Measurements from ENCODE around the gene LRRC56.

Gene LRRC56, protein sequence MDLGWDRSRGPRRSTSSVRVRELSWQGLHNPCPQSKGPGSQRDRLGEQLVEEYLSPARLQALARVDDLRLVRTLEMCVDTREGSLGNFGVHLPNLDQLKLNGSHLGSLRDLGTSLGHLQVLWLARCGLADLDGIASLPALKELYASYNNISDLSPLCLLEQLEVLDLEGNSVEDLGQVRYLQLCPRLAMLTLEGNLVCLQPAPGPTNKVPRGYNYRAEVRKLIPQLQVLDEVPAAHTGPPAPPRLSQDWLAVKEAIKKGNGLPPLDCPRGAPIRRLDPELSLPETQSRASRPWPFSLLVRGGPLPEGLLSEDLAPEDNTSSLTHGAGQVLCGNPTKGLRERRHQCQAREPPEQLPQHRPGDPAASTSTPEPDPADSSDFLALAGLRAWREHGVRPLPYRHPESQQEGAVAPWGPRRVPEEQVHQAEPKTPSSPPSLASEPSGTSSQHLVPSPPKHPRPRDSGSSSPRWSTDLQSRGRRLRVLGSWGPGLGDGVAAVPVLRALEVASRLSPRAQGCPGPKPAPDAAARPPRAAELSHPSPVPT

DNA sequence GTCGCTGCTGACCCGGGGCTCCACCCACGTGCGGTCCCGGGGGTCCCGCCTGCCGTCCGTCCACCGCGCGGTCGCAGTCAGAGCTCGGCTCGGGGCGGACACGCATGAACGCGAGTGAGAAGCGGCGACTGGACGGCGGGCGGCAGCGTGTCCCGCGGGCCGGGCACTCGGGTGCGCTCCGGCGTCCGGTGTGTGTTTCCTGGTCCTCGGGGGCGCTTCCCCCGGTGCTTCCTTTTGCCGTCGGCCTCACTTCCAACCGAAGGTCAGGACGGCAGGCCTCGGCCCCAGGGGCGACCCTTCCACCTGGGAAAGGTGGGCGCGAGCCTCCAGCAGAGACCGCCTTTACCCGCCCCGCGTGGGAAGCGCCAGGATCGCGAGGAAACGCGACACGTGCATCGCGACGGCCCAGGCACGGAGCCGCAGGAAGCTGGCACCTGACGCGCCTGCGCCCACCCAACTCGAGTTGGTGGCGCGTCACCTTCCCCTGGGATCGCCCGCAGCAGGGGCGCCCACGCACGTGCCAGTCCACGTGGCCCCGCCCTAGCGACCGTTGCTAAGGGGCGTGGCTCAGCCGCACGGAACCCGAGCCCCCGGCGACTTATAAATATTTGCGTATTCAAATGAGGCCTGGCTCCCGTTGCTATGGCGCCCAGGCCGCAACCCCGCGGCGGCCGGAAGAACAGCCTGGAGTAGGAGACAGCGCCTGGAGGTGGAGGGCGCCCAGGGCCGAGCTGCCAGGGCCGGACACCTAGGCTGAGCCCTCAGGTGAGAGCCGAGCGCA is at the start of gene LRRC56:
Gene LRRC56 (plus strand): TSS at position 687 of the 781 bp plus-strand sequence. CDS start 3,158 bp downstream, outside the sequence.
- DNase-seq = peak; percentile 94

DNA sequence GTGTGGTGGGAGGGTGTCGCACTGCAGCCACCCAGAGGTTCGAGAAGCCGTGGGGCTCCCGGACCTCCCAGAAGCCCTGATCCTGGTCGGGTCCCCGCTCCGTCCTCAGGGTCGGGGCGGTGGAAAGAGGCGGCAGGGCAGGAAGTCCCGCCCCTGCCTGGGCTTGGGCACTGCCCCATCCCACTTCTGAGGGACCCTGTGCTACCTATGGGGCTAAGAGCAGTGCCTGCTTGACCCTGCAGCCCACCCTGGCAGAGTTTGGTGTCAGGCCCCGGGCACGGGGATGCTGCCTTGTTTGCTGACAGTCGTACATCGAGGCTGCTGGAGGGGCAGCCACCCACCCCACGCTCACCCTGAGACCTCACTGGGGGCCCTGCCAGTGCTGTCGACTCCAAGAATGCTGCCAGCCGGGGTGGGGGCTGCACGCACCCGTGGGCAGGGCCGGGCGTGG is 49.7 kb upstream of the LRRC56 start:
- DNase-seq = no peak

DNA sequence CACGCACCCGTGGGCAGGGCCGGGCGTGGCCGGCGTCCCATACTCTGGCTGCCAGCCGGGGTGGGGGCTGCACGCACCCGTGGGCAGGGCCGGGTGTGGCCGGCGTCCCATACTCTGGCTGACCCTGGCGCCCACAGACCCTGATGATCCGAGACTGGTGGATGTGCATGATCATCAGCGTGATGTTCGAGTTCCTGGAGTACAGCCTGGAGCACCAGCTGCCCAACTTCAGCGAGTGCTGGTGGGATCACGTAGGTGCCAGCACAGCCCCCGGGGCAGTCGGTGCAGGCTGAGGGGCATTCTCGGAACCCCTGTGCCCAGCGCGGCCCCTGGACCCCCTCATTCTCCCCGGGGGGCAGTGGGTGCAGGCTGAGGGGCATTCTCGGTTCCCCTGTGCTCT is 49.3 kb upstream of the LRRC56 start:
- no peak for DNase-seq

DNA sequence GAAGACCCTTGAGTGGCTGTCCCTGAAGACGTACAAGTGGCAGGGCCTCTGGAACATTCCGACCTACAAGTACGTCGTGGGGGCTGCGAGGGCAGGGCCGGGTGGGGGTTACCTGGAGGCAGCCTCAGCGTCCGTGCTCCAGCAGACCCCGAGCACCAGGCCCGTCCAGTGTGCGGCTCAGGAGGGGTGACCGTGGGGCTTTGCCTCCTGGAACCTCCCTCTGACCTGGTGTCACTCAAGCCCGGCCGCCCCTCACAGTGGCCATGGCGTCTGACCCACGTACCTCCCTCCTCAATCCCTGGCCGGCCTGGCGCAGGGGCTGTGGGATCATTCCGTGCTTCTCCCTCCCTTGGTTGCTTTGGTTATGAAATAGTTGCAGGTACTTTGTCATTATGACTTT is 48.7 kb upstream of the LRRC56 start:
- DNase-seq = no peak

DNA sequence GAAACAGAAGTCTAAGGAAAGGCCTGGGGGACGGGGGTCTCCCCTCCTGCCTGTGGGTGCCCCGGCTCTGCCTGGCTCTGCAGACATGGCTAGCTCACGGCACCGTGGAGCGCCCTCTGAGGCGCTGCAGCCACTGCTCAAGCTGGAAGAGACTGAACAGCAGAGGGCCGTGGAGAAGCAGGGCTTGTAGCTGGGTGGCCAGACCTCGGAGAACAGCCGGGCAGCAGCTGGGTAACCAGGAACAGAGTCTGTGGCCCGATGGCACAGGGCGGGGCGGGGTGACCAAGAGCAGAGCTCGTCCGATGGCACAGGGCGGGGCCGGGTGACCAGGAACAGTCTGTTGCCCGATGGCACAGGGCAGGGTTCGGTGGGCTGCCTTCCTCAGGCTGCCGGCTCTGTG is 48.3 kb upstream of the LRRC56 start:
- no peak for DNase-seq

DNA sequence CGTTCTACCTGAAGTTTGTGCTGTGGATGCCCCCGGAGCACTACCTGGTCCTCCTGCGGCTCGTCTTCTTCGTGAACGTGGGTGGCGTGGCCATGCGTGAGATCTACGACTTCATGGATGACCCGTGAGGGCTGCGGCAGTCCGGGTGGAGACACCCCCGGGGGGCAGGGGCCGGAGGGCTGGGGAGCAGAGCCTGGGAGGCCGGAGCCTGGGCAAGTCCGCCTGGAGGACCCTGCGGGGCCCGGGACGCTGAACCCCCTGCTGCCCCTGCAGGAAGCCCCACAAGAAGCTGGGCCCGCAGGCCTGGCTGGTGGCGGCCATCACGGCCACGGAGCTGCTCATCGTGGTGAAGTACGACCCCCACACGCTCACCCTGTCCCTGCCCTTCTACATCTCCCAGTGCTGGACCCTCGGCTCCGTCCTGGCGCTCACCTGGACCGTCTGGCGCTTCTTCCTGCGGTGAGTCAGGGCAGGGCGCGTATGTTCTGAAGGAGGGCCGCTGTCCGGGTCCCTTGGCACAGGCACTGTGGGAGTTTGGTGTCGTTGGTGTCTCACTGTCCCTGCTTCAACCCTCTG is 47.6 kb upstream of the LRRC56 start:
- DNase-seq = no peak

DNA sequence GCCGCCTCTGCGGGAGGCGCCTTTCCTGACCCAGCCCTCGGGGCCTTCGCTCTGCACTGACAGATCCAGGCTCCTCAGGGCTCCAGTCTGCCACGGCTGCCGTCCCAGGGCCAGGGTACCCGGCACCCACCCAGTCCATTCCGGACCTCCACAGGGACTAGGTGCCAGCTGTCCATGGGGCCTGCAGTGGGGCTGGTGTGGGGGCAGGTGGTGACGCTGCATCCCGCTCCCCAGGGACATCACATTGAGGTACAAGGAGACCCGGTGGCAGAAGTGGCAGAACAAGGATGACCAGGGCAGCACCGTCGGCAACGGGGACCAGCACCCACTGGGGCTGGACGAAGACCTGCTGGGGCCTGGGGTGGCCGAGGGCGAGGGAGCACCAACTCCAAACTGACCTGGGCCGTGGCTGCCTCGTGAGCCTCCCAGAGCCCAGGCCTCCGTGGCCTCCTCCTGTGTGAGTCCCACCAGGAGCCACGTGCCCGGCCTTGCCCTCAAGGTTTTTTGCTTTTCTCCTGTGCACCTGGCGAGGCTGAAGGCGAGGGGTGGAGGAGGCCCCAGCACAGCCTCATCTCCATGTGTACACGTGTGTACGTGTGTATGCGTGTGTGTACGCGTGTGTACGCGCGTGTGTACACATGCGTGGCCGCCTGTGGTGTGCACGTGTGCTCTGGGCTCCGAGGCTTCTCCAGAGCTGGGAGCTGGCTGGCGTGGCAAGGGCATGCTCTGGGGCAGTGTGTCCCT is 47.0 kb upstream of the LRRC56 start:
- DNase-seq = no peak

DNA sequence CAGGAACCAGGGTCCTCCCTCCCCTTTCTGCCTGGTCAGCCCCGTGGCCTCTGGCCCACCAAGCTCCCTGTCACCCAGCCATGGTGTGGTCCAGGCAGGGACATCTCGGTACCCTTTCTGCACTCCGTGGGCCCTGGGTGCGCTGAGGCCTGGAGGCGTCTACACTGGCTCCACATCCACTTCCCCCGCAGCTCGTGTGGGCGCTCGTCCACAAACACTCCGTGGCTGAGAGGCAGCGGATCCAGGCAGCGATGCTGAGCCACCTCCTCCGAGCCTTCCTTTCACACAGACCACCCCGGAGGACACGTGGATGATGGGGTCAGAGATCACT is 46.4 kb upstream of the LRRC56 start:
- DNase-seq = no peak

DNA sequence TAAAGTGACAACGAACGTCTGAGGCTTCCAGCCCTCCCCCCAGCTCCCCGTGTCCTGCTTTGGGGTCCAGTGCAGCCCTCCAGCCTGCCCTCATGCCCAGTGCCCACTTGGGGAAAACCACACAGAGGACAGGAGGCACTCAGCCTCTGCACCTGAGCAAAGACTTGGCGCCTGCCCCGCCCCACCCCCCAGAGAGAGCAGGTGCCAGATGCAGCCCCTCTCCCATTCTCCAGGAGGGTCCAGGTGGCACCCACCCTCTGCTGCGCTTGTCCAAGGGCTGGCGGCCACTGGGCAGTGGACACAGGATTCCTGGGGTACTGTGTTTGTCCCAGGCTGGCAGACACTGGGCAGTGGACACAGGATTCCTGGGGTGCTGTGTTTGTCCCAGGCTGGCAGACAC is 46.0 kb upstream of the LRRC56 start:
- no peak for DNase-seq

DNA sequence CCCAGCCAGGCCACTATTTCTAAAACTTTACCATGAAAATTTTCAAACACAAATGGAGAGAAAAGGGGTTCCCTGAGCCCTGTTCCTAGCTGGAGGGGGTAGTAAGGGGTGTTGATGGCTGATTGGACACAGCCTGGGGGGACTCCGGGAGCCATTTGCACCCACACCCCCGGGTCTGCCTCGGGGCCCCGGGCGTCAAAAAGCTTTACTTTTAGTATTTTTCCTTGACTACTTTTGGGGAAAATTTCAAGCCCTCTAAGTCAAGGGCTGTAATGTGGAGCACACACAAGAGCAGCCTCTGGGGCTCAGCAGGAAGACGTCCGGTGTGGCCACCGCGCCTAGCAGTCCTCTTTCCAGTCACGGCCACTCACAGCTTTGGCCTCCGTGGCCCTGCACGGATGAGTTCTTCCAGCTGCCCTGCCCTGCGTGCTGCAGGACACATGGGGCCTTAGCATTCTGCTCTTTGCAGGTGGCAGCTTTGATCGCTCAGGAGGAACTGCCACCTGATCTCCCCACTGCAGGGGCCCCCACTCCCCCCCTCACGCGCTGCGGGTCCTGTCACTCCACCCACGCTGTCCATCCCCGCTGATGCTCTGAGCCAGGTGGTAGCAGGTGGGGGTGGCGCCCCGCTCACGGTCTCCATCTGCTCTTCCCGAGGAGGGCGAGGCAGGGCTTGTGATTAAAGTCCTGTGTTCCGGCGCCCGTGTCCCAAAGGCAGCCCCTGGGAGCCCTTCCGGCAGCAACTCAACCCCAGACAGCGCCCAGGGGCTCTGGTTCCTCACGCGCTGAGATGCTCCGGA is 44.7 kb upstream of the LRRC56 start:
- no peak for DNase-seq

DNA sequence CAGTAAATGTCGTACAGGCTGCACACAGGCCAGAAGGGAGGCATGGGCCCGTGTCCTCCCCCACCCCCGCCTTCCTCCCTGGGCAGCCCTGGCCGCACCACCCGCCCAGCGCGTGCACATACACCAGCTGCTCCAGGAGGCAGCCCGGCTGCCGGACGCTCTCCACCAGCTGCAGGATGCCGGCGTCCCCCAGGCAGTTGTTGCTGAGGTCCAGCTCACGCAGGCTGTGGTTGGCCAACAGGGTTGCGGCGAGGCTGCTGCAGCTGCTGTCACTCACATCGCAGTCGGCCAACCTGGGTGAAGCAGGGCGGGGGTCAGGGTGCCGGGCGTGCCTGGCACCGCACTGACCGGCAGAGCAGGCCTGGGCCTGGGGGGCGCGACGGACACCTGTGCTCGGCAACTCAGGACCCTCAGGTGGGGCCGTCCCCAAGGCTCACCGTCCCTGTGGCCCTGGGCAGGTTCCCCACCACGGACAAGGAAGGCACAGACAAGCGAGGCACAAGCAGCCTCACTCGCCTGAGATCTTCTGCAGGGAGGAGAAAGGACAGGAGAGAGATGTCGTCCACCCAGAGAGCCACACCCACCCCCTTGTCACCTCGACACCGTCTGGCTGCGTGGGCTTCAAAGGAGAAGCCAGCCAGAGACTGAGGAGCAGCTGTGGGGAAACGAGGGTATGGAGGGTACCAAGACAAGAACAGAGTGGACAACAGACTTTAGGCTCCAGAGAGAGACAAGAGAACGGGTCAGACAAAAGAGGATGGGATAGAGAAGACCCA is 42.4 kb upstream of the LRRC56 start:
- DNase-seq = no peak

DNA sequence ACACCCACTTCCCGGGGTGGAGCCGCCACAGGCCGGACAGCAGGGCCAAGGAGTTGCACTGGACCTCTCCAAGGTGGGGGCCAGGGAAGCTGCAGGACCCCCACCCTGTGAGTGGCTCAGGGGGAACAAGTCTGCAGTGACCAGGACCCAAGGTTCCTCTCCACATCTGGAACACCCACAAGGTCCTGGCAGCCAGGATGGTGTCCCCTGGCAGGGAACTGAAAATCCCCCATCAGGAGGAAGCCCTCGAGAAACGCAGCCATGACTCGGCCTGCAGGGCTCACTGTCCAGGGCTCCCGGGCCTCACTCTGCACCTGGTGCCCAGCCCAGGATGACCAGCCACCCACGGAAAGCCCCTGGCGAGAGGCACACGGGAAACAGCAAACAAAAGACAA is 41.8 kb upstream of the LRRC56 start:
- no peak for DNase-seq

DNA sequence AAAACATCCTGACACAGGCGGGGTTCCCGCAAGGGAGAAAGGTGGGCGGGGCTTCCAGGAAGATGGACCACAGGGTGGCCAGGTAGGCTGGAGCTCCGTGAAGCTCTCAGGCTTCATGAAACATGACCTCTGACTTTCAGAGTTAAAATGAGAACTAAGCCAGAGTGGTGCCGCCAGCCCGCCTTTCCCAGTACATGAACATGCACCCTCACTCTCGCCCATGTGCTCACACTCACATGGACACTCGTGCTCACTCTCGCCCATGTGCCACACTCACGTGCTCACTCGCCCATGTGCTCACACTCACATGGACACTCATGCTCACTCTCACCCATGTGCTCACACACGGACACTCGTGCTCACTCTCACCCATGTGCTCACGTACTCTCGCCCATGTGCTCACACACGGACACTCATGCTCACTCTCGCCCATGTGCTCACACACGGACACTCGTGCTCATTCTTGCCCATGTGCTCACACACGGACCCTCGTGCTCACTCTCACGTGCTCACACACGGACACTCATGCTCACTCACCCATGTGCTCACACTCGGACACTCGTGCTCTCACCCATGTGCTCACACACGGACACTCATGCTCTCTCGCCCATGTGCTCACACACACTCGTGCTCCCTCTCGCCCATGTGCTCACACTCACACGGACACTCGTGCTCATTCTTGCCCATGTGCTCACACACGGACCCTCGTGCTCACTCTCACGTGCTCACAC is 40.3 kb upstream of the LRRC56 start:
- no peak for DNase-seq

DNA sequence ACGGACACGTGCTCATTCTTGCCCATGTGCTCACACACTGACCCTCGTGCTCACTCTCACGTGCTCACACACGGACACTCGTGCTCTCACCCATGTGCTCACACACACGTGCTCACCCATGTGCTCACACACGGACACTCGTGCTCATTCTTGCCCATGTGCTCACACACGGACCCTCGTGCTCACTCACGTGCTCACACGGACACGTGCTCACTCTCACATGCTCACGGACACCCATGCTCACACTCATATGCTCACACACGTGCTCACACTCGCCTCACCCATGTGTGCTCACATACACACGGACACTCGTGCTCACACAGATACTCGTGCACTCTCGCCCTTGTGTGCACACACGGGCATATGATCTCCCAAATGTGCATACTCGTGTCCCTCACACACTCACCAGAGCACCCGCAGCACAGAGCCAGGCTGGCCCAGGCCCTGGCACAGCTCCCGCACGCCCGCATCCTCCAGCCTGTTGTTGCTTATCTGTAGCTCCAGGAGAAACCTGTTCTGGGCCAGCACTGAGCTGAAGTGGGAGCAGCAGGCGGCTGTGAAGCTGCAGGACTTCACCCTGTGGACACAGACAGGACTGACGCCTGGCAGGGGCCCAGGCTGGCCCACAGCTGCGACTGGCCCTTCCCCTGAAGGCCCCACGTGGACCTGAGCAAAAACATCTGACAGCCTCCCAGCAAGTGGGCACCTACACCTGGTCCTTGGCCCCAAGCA is 39.6 kb upstream of the LRRC56 start:
- no peak for DNase-seq

DNA sequence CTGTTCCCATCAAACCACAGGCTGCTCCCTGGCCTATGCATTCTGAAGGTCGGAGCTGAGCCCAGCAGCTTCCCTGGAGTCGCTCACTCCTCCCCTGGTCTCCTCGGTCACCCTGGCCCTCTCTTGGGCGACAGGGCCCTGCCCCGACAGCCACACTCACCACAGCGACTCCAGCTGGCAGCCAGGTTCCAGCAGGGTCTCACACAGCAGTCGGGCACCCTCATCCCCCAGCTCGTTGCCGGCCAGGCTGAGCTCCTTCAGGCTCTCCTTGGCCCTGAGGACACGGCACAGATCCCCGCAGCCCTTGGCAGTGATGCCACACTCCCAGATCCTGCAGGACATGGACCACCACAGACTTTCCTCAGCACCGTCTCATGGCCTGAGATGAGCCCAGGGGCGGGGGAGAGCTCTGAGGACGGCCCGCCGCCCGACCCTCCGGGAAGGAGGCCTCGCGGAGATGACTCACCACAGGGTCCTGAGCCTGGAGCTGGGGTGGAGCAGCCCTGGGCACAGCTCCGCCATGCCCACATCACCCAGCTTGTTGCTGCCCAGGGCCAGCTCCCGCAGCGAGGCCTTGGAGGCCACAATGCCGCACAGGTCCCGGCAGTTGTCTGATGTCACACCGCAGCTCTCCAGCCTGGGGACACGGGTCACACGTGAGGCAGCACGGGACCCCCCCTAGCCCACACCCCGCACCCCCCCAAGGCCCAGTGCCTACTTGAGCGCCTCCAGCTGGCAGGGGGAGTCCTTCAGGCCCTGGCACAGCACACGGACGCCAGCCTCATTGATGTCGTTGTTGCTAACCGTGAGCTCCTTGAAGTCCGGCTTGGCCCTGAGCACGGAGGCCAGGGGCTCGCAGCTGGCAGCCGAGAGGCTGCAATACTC is 38.8 kb upstream of the LRRC56 start:
- no peak for DNase-seq

DNA sequence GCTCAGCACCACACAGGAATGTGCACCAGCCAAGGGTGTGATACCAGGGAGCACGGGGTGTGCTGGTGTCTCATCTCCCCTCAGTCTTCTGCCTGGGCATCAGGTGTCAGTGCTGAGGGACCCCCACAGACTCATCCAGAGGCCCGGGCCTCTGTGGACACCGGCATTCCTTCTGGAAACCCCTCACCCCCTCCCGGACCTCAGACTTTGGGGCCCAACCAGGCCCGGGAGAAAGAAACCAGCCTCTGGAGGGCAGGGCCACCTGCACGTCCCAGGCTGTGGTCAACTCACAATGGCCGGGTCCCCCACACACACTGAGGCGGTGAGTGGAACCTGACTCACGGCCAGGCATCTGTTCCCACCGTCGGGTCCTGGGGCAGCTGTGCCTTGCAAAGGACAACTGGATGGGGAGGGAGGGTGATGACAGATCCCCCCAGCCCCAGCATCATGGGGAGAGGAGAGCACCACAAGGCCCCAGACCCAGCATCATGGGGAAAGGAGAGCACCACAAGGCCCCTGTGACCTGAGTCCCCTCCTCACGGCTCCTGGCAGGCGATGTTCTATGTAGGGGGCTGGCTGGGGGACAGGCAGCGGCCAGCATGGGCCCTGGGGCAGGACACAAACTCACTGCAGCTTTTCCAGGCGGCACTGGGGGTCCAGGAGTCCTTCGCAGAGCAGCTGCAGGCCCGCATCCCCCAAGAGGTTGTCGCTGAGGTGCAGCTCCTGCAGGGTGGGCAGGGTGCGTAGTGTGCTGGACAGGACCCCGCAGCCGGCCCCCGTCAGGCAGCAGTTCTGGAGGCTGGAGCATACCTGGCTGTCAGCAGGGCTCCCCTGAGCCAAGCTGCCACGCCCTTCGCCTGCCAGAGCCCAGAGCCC is 37.9 kb upstream of the LRRC56 start:
- no peak for DNase-seq

DNA sequence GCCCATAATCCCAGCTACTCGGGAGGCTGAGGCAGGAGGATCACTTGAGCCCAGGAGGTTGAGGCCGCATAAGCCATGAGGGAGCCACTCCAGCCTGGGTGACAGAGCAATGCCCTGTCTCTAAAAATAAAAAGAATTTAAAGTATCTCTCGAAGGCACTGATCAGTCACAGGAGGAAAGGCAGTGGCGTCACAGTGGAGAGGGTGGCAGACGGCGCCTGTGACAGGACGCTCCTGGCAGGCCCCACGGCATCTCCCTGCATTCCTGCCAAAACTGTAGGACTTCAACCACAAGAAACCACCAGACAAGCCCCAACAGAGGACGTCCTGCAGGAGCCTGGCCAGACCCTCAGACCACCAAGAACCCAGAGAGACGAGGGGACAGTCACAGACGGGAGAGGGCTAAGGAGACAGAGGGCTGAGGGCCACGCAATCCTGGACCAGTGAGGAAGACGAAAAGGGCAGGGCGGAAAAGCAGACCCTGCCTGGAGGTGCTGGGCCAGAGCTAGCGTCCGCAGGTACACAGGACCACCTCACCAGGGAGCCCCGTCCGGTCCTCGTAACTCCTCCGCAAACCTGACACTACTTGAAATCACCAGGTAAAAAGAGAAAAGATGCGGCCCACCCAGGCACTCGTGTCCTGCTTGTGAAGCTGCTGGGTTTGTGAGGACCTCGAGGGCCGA is 36.2 kb upstream of the LRRC56 start:
- no peak for DNase-seq

Data from MV-4-11 (cell line).